ENCODE data around the gene GDE1.
A peak's percentile ranks its signal among the peaks of the same experiment; 100 is the strongest.

The GDE1 gene

GRCh38 chr16:19563377-19563776, 41.5 kb upstream of the GDE1 start:
- Histone ChIP-seq H3K36me3 (ENCODE audit: insufficient read depth, low read length) (no peaks in the 10 kb centered on the region), H3K27me3 (ENCODE audit: insufficient read depth, low read length, poor library complexity, severe bottlenecking) (no peaks in the 10 kb centered on the region), H3K79me2 (ENCODE audit: insufficient read depth, low read length) (no peaks in the 10 kb centered on the region), H3K4me2 (ENCODE audit: low read depth, low read length, poor library complexity, severe bottlenecking) (no peak overlapping the region), H4K20me1 (ENCODE audit: insufficient read depth, low read length, poor library complexity, severe bottlenecking) (no peaks in the 10 kb centered on the region), H2AFZ (ENCODE audit: low read length) (no peak overlapping the region), H3K9ac (ENCODE audit: low read depth, low read length, poor library complexity, severe bottlenecking) (no peak overlapping the region), H3F3A (ENCODE audit: low read depth) (no peaks in the 10 kb centered on the region), H3K9me3 (ENCODE audit: insufficient read depth, low read depth, low read length) (no peaks in the 10 kb centered on the region), H3K9me2 (replicated peaks; ENCODE audit: low read depth, low read length) (no peaks in the 10 kb centered on the region), H3K4me3 (ENCODE audit: low read length, poor library complexity, severe bottlenecking) (no peak overlapping the region), H3K4me1 (ENCODE audit: insufficient read depth, low read length, poor library complexity, severe bottlenecking) (no peaks in the 10 kb centered on the region)
- no peak for TF ChIP-seq EZH2phosphoT487 (IDR thresholded peaks at IDR 0.05; ENCODE audit: borderline replicate concordance)
- no peak for TF ChIP-seq CTCF (conservative IDR thresholded peaks at IDR 0.05; ENCODE audit: low read length)

- no peak for TF ChIP-seq EZH2phosphoT487 (IDR thresholded peaks at IDR 0.05; ENCODE audit: borderline replicate concordance)
- no peak for TF ChIP-seq CTCF (conservative IDR thresholded peaks at IDR 0.05; ENCODE audit: low read length)
- Histone ChIP-seq H3K4me1 (ENCODE audit: insufficient read depth, low read length, poor library complexity, severe bottlenecking) (peaks cover 5% of the 10 kb centered on the region), H3K79me2 (ENCODE audit: insufficient read depth, low read length) (no peaks in the 10 kb centered on the region), H3K36me3 (ENCODE audit: insufficient read depth, low read length) (no peaks in the 10 kb centered on the region), H3K9me2 (replicated peaks; ENCODE audit: low read depth, low read length) (no peaks in the 10 kb centered on the region), H4K20me1 (ENCODE audit: insufficient read depth, low read length, poor library complexity, severe bottlenecking) (no peaks in the 10 kb centered on the region), H3K9me3 (ENCODE audit: insufficient read depth, low read depth, low read length) (no peaks in the 10 kb centered on the region), H3K27me3 (ENCODE audit: insufficient read depth, low read length, poor library complexity, severe bottlenecking) (no peaks in the 10 kb centered on the region), H3K9ac (ENCODE audit: low read depth, low read length, poor library complexity, severe bottlenecking) (no peak overlapping the region), H3K4me2 (ENCODE audit: low read depth, low read length, poor library complexity, severe bottlenecking) (no peak overlapping the region), H3F3A (ENCODE audit: low read depth) (no peaks in the 10 kb centered on the region), H2AFZ (ENCODE audit: low read length) (no peak overlapping the region), H3K4me3 (ENCODE audit: low read length, poor library complexity, severe bottlenecking) (no peak overlapping the region)
These were observed 38.2 kb upstream of the GDE1 start for GRCh38 chr16:19560078-19560477.

- no peak overlapping the region for H3K9ac ChIP-seq (ENCODE audit: low read depth, low read length, poor library complexity, severe bottlenecking)
- peaks cover 8% of the 10 kb centered on the region for H3K4me1 ChIP-seq (ENCODE audit: insufficient read depth, low read length, poor library complexity, severe bottlenecking)
- no peak overlapping the region for H2AFZ ChIP-seq (ENCODE audit: low read length)
- H3K36me3 ChIP-seq (ENCODE audit: insufficient read depth, low read length): no peaks in the 10 kb centered on the region
- H3K27me3 ChIP-seq (ENCODE audit: insufficient read depth, low read length, poor library complexity, severe bottlenecking): no peaks in the 10 kb centered on the region
- H3K4me2 ChIP-seq (ENCODE audit: low read depth, low read length, poor library complexity, severe bottlenecking): no peak overlapping the region
- no peaks in the 10 kb centered on the region for H3K9me3 ChIP-seq (ENCODE audit: insufficient read depth, low read depth, low read length)
- H3K4me3 ChIP-seq (ENCODE audit: low read length, poor library complexity, severe bottlenecking): no peak overlapping the region
- H3F3A ChIP-seq (ENCODE audit: low read depth): no peaks in the 10 kb centered on the region
- no peaks in the 10 kb centered on the region for H3K79me2 ChIP-seq (ENCODE audit: insufficient read depth, low read length)
- peak; percentile 80 for TF ChIP-seq CTCF (conservative IDR thresholded peaks at IDR 0.05; ENCODE audit: low read length)
- TF ChIP-seq EZH2phosphoT487 (IDR thresholded peaks at IDR 0.05; ENCODE audit: borderline replicate concordance): no peak
- H4K20me1 ChIP-seq (ENCODE audit: insufficient read depth, low read length, poor library complexity, severe bottlenecking): no peaks in the 10 kb centered on the region
- no peaks in the 10 kb centered on the region for H3K9me2 ChIP-seq (replicated peaks; ENCODE audit: low read depth, low read length)
These were observed 37.5 kb upstream of the GDE1 start for GRCh38 chr16:19559242-19559910.
